ENCODE results near the gene DCLRE1C. TPM values are rescaled to one million over a fixed set of nuclear protein-coding genes. Genes with fewer than 3 reads are reported as not detected.

DCLRE1C gene
- total and polyA plus RNA-seq, 12 donors, result 1.8 to 13.4 (median 8.3) TPM

GRCh38 chr10:14879124-14879927, 74.6 kb downstream of the DCLRE1C start:
- Histone ChIP-seq H3K27ac (peak overlapping the region in 4 of 5 donors; percentile 83 to 99 (median 96)), H3K36me3 (replicated peaks in 1 of 2) (no peaks in the 10 kb centered on the region), H3K4me3 (peak overlapping the region; percentile 53 to 94 (median 68)), H3K9me3 (replicated peaks in 1 of 3) (no peaks in the 10 kb centered on the region), H3K27me3 (no peaks in the 10 kb centered on the region), H3K4me1 (replicated peaks in 1 of 2) (peaks cover 4 to 33% of the 10 kb centered on the region in 2 donors)
- intact Hi-C loops (cut with DNase I), result no loop called here
- WGBS, 4 donors, result 0 to 1% (median 0%) methylated on average over 16 to 60 of the region's 60 CpGs
- TF ChIP-seq CTCF (IDR thresholded peaks at IDR 0.05), result no peak
- DNase-seq, result peak in 6 of 7 donors; percentile 26 to 57 (median 32)

GRCh38 chr10:14878266-14879123, 75.4 kb downstream of the DCLRE1C start, which contains the start of gene SUV39H2:
Gene SUV39H2, plus strand, starts transcription at chr10:14878866. Its CDS starts 23 bp downstream, at chr10:14878889.
- Histone ChIP-seq H3K36me3 (replicated peaks in 1 of 2) (no peaks in the 10 kb centered on the region), H3K27ac (peak within 1 kb of the TSS; percentile 83 to 99 (median 93)), H3K9me3 (replicated peaks in 1 of 3) (no peaks in the 10 kb centered on the region), H3K4me1 (replicated peaks in 1 of 2) (peaks cover 4 to 33% of the 10 kb centered on the region in 2 donors), H3K4me3 (peak within 1 kb of the TSS; percentile 71 to 94 (median 81)), H3K27me3 (no peaks in the 10 kb centered on the region)
- peak; percentile 95 to 97 (median 96) for DNase-seq
- WGBS, 4 donors, result 0% methylated on average over 5 to 102 of the region's 102 CpGs
- intact Hi-C loops (cut with DNase I), result no loop called here
- no peak for TF ChIP-seq CTCF (IDR thresholded peaks at IDR 0.05)
- peak; percentile 55 to 89 for TF ChIP-seq POLR2A (IDR thresholded peaks at IDR 0.05)

- no peak for DNase-seq
- Histone ChIP-seq H3K27ac (peak overlapping the region in 1 of 5 donors; percentile 98), H3K27me3 (no peaks in the 10 kb centered on the region), H3K36me3 (replicated peaks in 1 of 2) (no peaks in the 10 kb centered on the region), H3K4me3 (no peak overlapping the region), H3K4me1 (replicated peaks in 1 of 2) (peaks cover 4 to 33% of the 10 kb centered on the region in 2 donors), H3K9me3 (replicated peaks in 1 of 3) (no peaks in the 10 kb centered on the region)
- TF ChIP-seq POLR2A (IDR thresholded peaks at IDR 0.05) (no peak), CTCF (IDR thresholded peaks at IDR 0.05) (no peak)
- WGBS, 4 donors, result 83 to 88% (median 85%) methylated on average over 9 of the region's 9 CpGs
- intact Hi-C loops (cut with DNase I), result no loop called here
Observed at GRCh38 chr10:14876764-14877163, 77.1 kb downstream of the DCLRE1C start.

GRCh38 chr10:14875941-14876340, 78.0 kb downstream of the DCLRE1C start:
- intact Hi-C loops (cut with DNase I), result no loop called here

More at GRCh38 chr10:14875941-14876340, 78.0 kb downstream of the DCLRE1C start:
- Histone ChIP-seq H3K9me3 (replicated peaks in 1 of 3) (no peaks in the 10 kb centered on the region), H3K36me3 (replicated peaks in 1 of 2) (no peaks in the 10 kb centered on the region), H3K27me3 (no peaks in the 10 kb centered on the region), H3K4me1 (replicated peaks in 1 of 2) (peaks cover 4 to 33% of the 10 kb centered on the region in 2 donors), H3K27ac (no peak overlapping the region), H3K4me3 (no peak overlapping the region)
- WGBS, 4 donors, result 92 to 96% (median 93%) methylated on average over 12 of the region's 12 CpGs
- no peak for TF ChIP-seq POLR2A (IDR thresholded peaks at IDR 0.05)
- TF ChIP-seq CTCF (IDR thresholded peaks at IDR 0.05), result no peak
- DNase-seq, result no peak

All from adrenal gland (tissue), 12 donors.